A549 (cell line): Measurements from ENCODE around the gene NOSIP. TPM values are rescaled to one million over a fixed set of nuclear protein-coding genes. Genes with fewer than 3 reads are reported as not detected.

Experiments
- ATAC-seq, 2 experiments: fragments of 200-7000 bp in 1 of 2; fragments of >200 bp in 1 of 2; cut with Nextera tagmentation in 1 of 2; cut with Tn5 transposase in 1 of 2; 3 replicates each; pipeline versions ENCODE4 v1.8.0 to v1.9.1; 2018 to 2020; ENCODE audit warnings: mild to moderate bottlenecking in 1 of 2, moderate library complexity in 1 of 2
- CTCF ChIA-PET: fragments of 300-600 bp; sonication (Branson Sonifier 250); formaldehyde crosslinking; extraction: SDS; loops from one replicate; lab custom pipeline; 2021; ENCODE audit warnings: antibody characterized with exemption, inconsistent platforms; lab: Yijun Ruan, JAX
- POLR2A ChIA-PET: fragments of 350-600 bp; formaldehyde crosslinking; extraction: SDS; loops from one replicate; lab custom pipeline; 2021; ENCODE audit warnings: antibody characterized with exemption, inconsistent platforms; lab: Yijun Ruan, JAX
- DNase-seq, 2 experiments: peaks; one replicate each; pipeline versions ENCODE4 v3.0.0 to v3.0.0-alpha.2; 2011 to 2016; ENCODE audit warnings: low read depth in 1 of 2, low spot score in 1 of 2
- FAIRE-seq: peaks from 2 replicates; lab custom pipeline; 2011; peaks lifted over from hg19 to GRCh38; lab: Jason Lieb, UNC
- H3K27ac ChIP-seq, 2 experiments: fragments of >200 bp; sonication (Bioruptor Twin); formaldehyde crosslinking; 3 replicates each; pipeline ENCODE4 v1.5.1; 2016 to 2017
- H3K4me1 ChIP-seq: fragments of >200 bp; sonication (Bioruptor Twin); formaldehyde crosslinking; 3 replicates; pipeline ENCODE4 v1.6.1; 2016
- H3K4me2 ChIP-seq: fragments of >200 bp; sonication (Bioruptor Twin); formaldehyde crosslinking; 3 replicates; pipeline ENCODE4 v1.6.1; 2016
- H3K4me3 ChIP-seq: fragments of >200 bp; sonication (Bioruptor Twin); formaldehyde crosslinking; 3 replicates; pipeline ENCODE4 v1.5.1; 2016
- H3K9me3 ChIP-seq: fragments of >200 bp; sonication (Bioruptor Twin); formaldehyde crosslinking; 3 replicates; pipeline ENCODE4 v1.6.1; 2016
- CHD2 ChIP-seq: fragments of 150-350 bp; IDR thresholded peaks from 2 replicates; pipeline ENCODE4 v1.6.1; 2014; ENCODE audit warnings: low read length; ENCODE audit not compliant: partially characterized antibody
- CTCF ChIP-seq: fragments of >200 bp; sonication (Bioruptor Twin); formaldehyde crosslinking; IDR thresholded peaks from 3 replicates; pipeline ENCODE4 v1.5.1; 2016
- ELK1 ChIP-seq: fragments of 150-350 bp; IDR thresholded peaks from 2 replicates; pipeline ENCODE4 v1.6.1; 2014; ENCODE audit warnings: low read depth, mild to moderate bottlenecking, low read length
- HDAC2 ChIP-seq: fragments of 200-600 bp; sonication (generic); IDR thresholded peaks from 2 replicates; pipeline ENCODE4 v1.6.1; 2016
- HES2 ChIP-seq: fragments of >200 bp; sonication (Bioruptor Twin); formaldehyde crosslinking; IDR thresholded peaks from 2 replicates; pipeline ENCODE4 v1.6.1; 2016
- HMGXB4 ChIP-seq: fragments of 250-450 bp; sonication (Bioruptor Pico); IDR thresholded peaks from 2 replicates; pipeline ENCODE4 v1.5.0; 2021; ENCODE audit warnings: mild to moderate bottlenecking, moderate library complexity, borderline replicate concordance
- HOXB13 ChIP-seq: fragments of 250-450 bp; sonication (Bioruptor Pico); IDR thresholded peaks from 2 replicates; pipeline ENCODE4 v1.5.0; 2020; ENCODE audit warnings: low read depth, mild to moderate bottlenecking, moderate library complexity
- JUN ChIP-seq, 2 experiments: fragments of >200 bp; sonication (Bioruptor Twin); formaldehyde crosslinking; IDR thresholded peaks; 2 replicates in 1 of 2; 3 replicates in 1 of 2; pipeline ENCODE4 v1.6.1; 2016 to 2017
- JUNB ChIP-seq: fragments of >200 bp; sonication (Bioruptor Twin); formaldehyde crosslinking; IDR thresholded peaks from 2 replicates; pipeline ENCODE4 v1.6.1; 2016
- MAFK ChIP-seq: fragments of 450-650 bp; IDR thresholded peaks from 2 replicates; pipeline ENCODE4 v1.6.1; 2014; ENCODE audit not compliant: partially characterized antibody
- MAZ ChIP-seq: fragments of 150-350 bp; IDR thresholded peaks from 2 replicates; pipeline ENCODE4 v1.6.1; 2014; ENCODE audit warnings: antibody characterized with exemption, low read depth, low read length, borderline replicate concordance
- MYC ChIP-seq: IDR thresholded peaks from 2 replicates; pipeline ENCODE4 v1.6.1; 2012; ENCODE audit warnings: mild to moderate bottlenecking, inconsistent platforms, low read length, improper control_type of control experiment, borderline replicate concordance
- PBX3 ChIP-seq: IDR thresholded peaks from 2 replicates; pipeline ENCODE4 v1.6.1; 2012
- PHF8 ChIP-seq: fragments of 200-600 bp; sonication (generic); IDR thresholded peaks from 2 replicates; pipeline ENCODE4 v1.6.1; 2016; ENCODE audit warnings: low read depth, mild to moderate bottlenecking, antibody characterized with exemption, moderate library complexity, borderline replicate concordance
- POLR2A ChIP-seq: IDR thresholded peaks from 2 replicates; pipeline ENCODE4 v1.6.1; 2012; ENCODE audit warnings: mild to moderate bottlenecking, low read length
- SMC3 ChIP-seq: fragments of >200 bp; sonication (Bioruptor Twin); formaldehyde crosslinking; IDR thresholded peaks from 3 replicates; pipeline ENCODE4 v1.6.1; 2018; ENCODE audit warnings: inconsistent platforms
- TFCP2L1 ChIP-seq: fragments of 250-450 bp; sonication (Bioruptor Pico); IDR thresholded peaks from 2 replicates; pipeline ENCODE4 v1.5.0; 2021; ENCODE audit warnings: mild to moderate bottlenecking
- TP53 ChIP-seq: fragments of 250-450 bp; sonication (Bioruptor Pico); IDR thresholded peaks from 2 replicates; pipeline ENCODE4 v1.5.0; 2021; ENCODE audit warnings: mild to moderate bottlenecking, moderate library complexity
- USF2 ChIP-seq: fragments of 450-650 bp; IDR thresholded peaks from 2 replicates; pipeline ENCODE4 v1.6.1; 2014; ENCODE audit warnings: antibody characterized with exemption
- WGBS: methylation state at CpG from one replicate; pipeline ENCODE4 v1.1.6; 2017; ENCODE audit errors: missing lambda C conversion rate; 5-methylcytosine and 5-hydroxymethylcytosine counted together
- polyA plus RNA-seq, 4 experiments: library from polyadenylated mRNA; depleted of rRNA in 3 of 4; stranded (reverse); fragments of >200 nt; fragmentation: RNase III in 1 of 4; extraction: RNeasy Plus Mini Kit Qiagen cat#74134 plus additional on column Dnase treatment in 1 of 4; gene quantifications; 2 replicates in 3 of 4; 3 replicates in 1 of 4; pipeline ENCODE4 v1.2.3, GENCODE V29; 2011 to 2017

NOSIP gene
- polyA plus RNA-seq, 2 of the 4 experiments (the other 2 are of a cell fraction) = 49.0 to 101 TPM

- Histone ChIP-seq H3K4me3 (no peak overlapping the region), H3K4me1 (peaks cover 7% of the 10 kb centered on the region), H3K4me2 (no peak overlapping the region), H3K27ac (no peak overlapping the region), H3K9me3 (no peaks in the 10 kb centered on the region)
- TF ChIP-seq MAFK (no peak), PHF8 (no peak), HMGXB4 (CRISPR knock-in tag) (no peak), HES2 (no peak), HDAC2 (no peak), PBX3 (no peak), ELK1 (no peak), USF2 (no peak), SMC3 (no peak), TP53 (CRISPR knock-in tag) (no peak), POLR2A (no peak), HOXB13 (CRISPR knock-in tag) (no peak), CHD2 (no peak), CTCF (no peak), JUNB (no peak), MYC (no peak), JUN (IDR thresholded peaks at IDR 0.05) (no peak), MAZ (no peak)
- ChIA-PET POLR2A (no interaction called here), CTCF (interaction anchor here (0.8 to 3.1 kb wide), 6 partner anchors 14 to 75 kb away, joined by 3 to 13 read pairs (median 5); no protein-coding TSS in a partner anchor)
- no peak for DNase-seq
- ATAC-seq = no peak
- no peak for FAIRE-seq
- 94% methylated on average over 14 of the region's 15 CpGs for WGBS
These were observed 16.1 kb upstream of the NOSIP start for GRCh38 chr19:49596407-49596806.

- H3K4me2 ChIP-seq = no peak overlapping the region
- H3K27ac ChIP-seq = no peak overlapping the region
- FAIRE-seq = no peak
- no peak overlapping the region for H3K4me3 ChIP-seq
- ChIA-PET CTCF (interaction anchor here (1.1 to 3.1 kb wide), 5 partner anchors 25 to 76 kb away, joined by 3 to 13 read pairs (median 7); no protein-coding TSS in a partner anchor), POLR2A (interaction anchor here (0.5 kb wide), 1 partner anchor 8 kb away, joined by 3 read pairs; no protein-coding TSS in a partner anchor)
- H3K4me1 ChIP-seq = peaks cover 7% of the 10 kb centered on the region
- no peaks in the 10 kb centered on the region for H3K9me3 ChIP-seq
- no peak for DNase-seq
- no peak for TF ChIP-seq TFCP2L1 (CRISPR knock-in tag)
- 98% methylated on average over 23 of the region's 32 CpGs for WGBS
- ATAC-seq = no peak
These were observed 15.6 kb upstream of the NOSIP start for GRCh38 chr19:49595819-49596404.
